Measurements from ENCODE around the gene AHNAK. TPM values are rescaled to one million over a fixed set of nuclear protein-coding genes. Genes with fewer than 3 reads are reported as not detected.

The AHNAK gene
- total and polyA plus RNA-seq, 2 of the 8 experiments (the other 6 are each of a cell fraction or from before 2014, with no cell fraction given): 2.0 to 5.8 TPM

GRCh38 chr11:62388999-62389398 lies 157.6 kb downstream of the AHNAK start (continued):
- TF ChIP-seq ATF2 (IDR thresholded peaks at IDR 0.05; ENCODE audit: low read length) (no peak), EP300 (IDR thresholded peaks at IDR 0.05; ENCODE audit: borderline replicate concordance in 1 of 2, low read depth in 2 of 2, low read length in 2 of 2) (no peak), GTF2F1 (IDR thresholded peaks at IDR 0.05; ENCODE audit: borderline replicate concordance, low read depth, low read length) (no peak), POLR2AphosphoS5 (IDR thresholded peaks at IDR 0.05; ENCODE audit: low read depth, low read length) (no peak), CHD2 (IDR thresholded peaks at IDR 0.05; ENCODE audit: low read length) (no peak), CBX8 (IDR thresholded peaks at IDR 0.05; ENCODE audit: borderline replicate concordance, low read depth, low read length) (no peak)
